Left ventricle myocardium superior (tissue), 1 donor: ENCODE results near the gene PLPPR1. TPM values are rescaled to one million over a fixed set of nuclear protein-coding genes. Genes with fewer than 3 reads are reported as not detected.
"Not testable (repeated sequence)": the region's sequence is repeated elsewhere in the genome, so short reads cannot be mapped to it uniquely, and the experiment has no call there.

Source experiments
- ATAC-seq: fragments of 200-7000 bp; cut with Tn5 transposase; one replicate; pipeline ENCODE4 v1.9.1; 2020; ENCODE audit warnings: mild to moderate bottlenecking, moderate library complexity
- DNase-seq: peaks from one replicate; pipeline ENCODE4 v3.0.0-alpha.2; 2020
- intact Hi-C: fragments of 100-400 bp; cut with micrococcal nuclease; formaldehyde crosslinking; loops from one replicate; pipeline ENCODE4 v1.11.0; 2022
- total RNA-seq: library from RNA; stranded (reverse); fragmentation: NEBNext Ultra II Directional; extraction: Animal tissue kit (Norgen Biotek cat#: 25700); gene quantifications from one replicate; pipeline ENCODE4 v1.2.1, GENCODE V29; 2021
- donor health status: DM: no; HTN: yes; CAD: no; lungs with severe emphysema.

Gene PLPPR1
- total RNA-seq, 1 donor from 2014 or later: not detected

GRCh38 chr9:101323129-101323528 is 294.6 kb downstream of the PLPPR1 start:
- no peak for ATAC-seq
- no peak for DNase-seq
- intact Hi-C loops: no loop called here

DNA sequence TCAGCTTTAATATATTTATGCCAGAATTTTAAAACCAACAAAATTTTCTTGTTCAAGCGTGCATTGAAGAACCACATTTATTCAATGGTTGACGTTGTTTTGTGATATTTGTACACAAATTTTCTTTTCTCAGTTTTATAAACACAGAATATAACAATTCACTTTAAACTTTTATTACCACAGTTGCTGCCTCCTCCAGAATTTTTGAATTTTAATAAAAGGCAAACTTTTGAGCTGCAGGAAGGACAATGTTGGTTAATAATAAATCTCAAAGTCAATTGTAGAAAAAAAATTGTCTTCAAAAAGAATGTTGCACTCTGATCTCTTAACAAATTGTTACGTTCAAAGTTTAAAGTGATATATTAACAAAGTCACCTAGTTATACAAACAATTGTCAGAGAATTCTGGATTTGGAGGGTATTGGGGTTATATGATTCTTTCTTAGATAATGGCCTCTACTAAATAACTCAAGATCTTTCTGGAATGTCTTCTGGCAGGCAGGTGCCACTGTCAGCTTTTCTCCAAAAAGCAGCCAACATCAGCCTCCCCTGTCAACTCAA is 295.8 kb downstream of the PLPPR1 start:
- DNase-seq: no peak
- no peak for ATAC-seq
- intact Hi-C loops: no loop called here

- intact Hi-C loops: no loop called here
- DNase-seq (no peak), ATAC-seq (no peak)
These were observed 296.5 kb downstream of the PLPPR1 start for GRCh38 chr9:101325053-101325452.

GRCh38 chr9:101326035-101326434 is 297.5 kb downstream of the PLPPR1 start:
- intact Hi-C loops: no loop called here
- ATAC-seq (no peak), DNase-seq (no peak)

DNA sequence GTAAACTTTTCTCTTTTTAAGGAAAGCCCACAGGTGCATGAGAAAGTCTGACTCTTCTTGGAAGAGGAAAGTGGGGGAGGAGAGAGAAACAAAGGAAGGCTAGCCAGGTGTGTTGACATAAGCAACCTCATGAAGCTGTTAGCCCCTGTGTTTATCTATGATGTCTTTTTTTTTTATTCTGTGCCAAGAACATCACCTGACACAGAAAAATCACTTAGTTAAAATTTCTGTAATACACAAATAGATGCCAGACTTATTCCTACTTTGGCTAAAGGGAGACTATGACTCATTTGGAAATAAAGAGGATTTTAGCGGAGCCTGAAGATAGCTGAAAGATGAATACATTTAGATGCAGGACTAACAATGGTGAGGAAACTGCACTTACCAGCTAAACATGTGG is 298.0 kb downstream of the PLPPR1 start:
- DNase-seq (no peak), ATAC-seq (no peak)
- intact Hi-C loops: no loop called here

DNA sequence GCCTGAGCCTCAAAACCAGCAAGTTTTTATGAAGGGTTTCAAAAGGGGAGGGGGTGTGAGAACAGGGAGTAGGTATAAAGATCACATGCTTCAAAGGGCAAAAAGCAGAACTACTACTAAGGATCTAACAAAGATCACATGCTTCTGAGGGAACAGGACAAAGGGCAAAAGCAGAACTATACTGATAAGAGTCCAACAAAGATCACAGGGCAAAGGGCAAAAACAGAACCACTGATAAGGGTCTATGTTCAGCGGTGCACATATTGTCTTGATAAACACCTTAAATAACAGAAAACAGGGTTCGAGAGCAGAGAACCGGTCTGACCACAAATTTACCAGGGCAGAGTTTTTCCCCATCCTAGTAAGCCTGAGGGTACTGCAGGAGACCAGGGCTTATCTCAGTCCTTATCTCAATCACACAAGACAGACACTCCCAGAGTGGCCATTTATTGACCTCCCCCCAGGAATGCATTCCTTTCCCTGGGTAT is 298.9 kb downstream of the PLPPR1 start:
- ATAC-seq, DNase-seq, intact Hi-C loops: not testable (repeated sequence)

DNA sequence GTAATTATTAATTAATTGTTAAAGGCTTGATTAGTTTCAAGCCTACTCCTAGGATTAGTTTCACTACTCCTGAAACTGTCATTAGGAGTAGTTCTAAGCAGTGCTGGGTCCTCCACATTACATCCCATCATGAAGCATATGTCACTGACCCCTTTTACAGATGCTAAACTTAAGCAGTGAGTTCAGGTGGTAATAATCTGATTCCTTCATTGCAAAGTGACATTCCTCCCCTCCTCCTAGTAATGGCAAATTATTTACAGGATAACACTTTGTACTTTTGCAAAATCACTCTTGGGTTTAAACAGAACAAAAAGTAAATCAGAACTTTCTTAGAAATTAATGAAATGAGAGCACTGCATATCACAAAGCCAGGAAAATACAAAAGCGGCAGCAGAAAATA is 303.8 kb downstream of the PLPPR1 start:
- intact Hi-C loops: no loop called here
- DNase-seq (no peak), ATAC-seq (no peak)

- intact Hi-C loops: no loop called here
- ATAC-seq (no peak), DNase-seq (no peak)
These were observed 305.0 kb downstream of the PLPPR1 start for GRCh38 chr9:101333490-101333889.

GRCh38 chr9:101333926-101334702 is 305.6 kb downstream of the PLPPR1 start:
- intact Hi-C loops: no loop called here
- no peak for DNase-seq
- ATAC-seq: no peak

DNA sequence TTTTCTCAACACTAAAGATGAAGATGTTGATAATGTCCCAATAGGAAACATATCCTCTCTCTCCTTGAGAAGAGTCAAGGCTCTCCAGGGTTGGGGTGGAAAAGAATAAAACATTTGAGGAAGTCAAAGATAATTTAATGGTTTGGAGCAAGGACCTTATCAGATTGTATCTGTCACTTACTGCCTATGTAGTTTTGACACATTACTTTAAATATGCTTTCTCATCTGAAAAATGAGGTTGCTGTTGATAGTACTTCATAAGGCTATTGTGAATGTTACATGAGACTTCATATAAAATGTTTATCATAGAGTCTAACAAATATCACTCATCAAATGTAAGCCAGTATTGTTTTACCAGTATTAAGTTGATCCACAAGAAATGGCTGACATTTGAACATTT is 307.6 kb downstream of the PLPPR1 start:
- DNase-seq (no peak), ATAC-seq (no peak)
- intact Hi-C loops: no loop called here

- ATAC-seq (no peak), DNase-seq (no peak)
- intact Hi-C loops: no loop called here
These were observed 308.7 kb downstream of the PLPPR1 start for GRCh38 chr9:101337237-101337636.

DNA sequence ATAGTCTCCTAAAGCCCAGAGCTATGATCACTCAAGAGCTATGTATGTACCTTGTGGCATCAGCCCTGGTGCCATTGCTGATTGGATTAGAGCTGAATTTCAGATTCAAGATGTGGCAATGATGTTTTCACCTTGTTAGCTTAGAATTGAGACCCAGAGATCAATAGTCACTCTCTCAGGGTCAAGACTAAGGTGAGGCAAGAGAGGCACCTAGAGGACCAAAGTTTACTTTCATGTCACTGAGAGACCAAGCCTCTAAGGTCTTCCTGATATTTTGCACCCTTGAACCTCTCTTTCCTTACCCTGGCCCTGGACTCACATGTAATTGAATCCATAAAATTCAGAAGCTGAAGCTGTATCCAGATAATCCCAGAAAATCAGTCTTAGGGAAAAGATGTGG is 313.4 kb downstream of the PLPPR1 start:
- DNase-seq (no peak), ATAC-seq (no peak)
- intact Hi-C loops: no loop called here

DNA sequence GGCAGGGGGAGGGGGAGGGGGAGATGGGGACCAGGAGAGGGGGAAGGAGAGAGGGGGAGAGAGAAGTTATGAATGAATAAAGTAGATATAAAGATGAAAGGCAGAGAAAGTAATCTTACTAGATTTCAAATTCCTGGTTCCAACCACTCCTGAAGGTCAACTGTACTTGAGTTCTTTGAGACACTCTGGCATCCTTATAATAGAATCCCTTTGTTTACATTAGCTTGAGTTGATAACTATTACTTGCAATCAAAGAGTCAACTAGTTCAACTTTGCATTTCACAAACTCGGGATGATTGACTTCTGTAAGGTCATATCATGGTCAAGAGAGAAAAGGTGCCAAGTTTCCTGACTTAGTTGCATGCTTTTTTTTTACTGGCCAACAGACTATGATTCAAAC is 314.1 kb downstream of the PLPPR1 start:
- ATAC-seq (no peak), DNase-seq (no peak)
- intact Hi-C loops: no loop called here

DNA sequence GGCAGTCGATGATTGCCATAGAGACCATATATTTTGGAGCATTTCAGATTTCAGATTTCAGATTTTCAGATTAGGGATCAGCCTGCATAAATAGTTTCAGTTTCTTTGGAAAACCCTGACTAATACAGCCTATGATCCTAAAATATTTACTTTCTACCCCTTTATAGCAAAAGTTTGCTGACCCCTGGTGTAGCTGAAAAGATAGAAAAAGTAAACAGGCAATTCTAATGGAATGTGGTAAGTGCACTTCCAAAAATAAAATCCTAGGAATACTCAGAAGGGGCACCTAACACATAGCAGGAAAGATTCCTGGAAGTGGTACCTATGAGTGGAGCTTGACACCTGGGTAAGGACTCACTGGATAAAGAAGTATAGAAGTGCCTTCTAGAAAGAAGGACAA is 321.8 kb downstream of the PLPPR1 start:
- intact Hi-C loops: no loop called here
- no peak for DNase-seq
- no peak for ATAC-seq

DNA sequence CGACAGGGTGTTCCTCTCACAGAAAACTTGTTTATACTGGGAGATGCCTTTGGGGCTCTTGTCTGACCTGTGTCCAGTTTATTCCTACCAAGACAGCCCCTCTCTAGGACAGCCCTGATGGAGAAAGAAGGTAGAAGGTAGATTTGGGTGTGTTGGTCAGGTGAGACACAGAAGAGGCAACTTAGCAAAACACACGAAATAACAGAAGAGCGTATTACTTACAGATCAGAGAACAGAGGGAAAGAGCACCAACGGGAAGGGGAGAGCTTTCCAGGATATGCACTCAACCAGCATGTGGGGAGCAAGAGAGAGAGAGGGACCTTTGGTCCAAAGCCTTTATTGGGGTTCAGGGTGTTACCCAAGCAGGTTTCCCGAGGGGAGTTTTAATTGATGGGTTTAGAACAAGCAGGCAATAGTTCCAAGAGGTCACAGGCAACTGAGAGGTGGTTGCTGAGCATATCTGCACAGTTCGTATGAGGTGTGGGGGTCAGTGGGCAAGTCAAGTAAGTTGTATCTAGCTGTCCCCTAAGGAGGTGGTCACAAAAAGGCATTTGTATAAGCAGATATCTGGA is 324.5 kb downstream of the PLPPR1 start:
- intact Hi-C loops: no loop called here
- DNase-seq (no peak), ATAC-seq (no peak)

DNA sequence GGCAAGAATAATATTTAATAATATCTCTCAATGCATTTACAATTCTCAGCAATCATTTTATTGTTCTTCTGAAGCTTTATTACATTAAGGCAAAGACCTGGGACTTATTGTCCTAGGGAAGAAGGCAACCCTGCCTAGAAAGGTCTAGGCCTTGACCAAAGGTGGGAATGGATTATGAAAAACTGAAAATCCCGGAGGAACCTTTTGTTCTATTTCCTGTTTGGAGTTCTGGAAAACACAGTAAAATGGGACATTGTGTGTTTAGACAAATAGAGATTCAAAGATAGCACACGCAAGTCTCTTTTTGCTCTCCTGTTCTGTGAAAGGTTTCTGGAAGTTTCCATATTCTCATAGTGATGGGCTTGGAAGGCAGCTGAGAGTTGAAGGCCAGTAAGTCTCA is 325.2 kb downstream of the PLPPR1 start:
- ATAC-seq (no peak), DNase-seq (no peak)
- intact Hi-C loops: no loop called here

GRCh38 chr9:101354143-101354764 is 325.7 kb downstream of the PLPPR1 start:
- DNase-seq (no peak), ATAC-seq (no peak)
- intact Hi-C loops: no loop called here

GRCh38 chr9:101354765-101355708 is 326.5 kb downstream of the PLPPR1 start:
- DNase-seq (no peak), ATAC-seq (no peak)
- intact Hi-C loops: no loop called here

DNA sequence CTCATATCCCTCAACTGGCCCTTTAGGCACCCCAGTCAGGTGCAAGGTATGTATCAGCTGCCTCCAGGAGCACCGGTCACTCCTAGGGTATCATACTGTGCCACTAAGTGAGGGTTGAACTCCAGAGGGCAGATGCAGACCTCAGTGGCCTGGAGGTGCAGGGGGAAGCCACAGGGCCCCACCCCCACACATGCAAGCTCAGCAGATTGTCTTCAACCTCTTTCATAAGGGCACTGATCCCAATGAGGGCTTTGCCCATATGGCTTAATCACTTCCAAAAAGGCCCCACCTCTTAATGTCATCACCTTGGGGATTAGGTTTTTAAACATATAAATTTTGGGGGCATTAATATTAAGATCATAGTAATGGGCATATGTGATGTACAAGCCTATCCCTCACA is 328.1 kb downstream of the PLPPR1 start:
- intact Hi-C loops: no loop called here
- ATAC-seq: no peak
- no peak for DNase-seq
